Mesothelial cell of epicardium (in vitro differentiated cells): ENCODE results near the gene PDZD4. TPM values are rescaled to one million over a fixed set of nuclear protein-coding genes. Genes with fewer than 3 reads are reported as not detected.
A peak's percentile ranks its signal among the peaks of the same experiment; 100 is the strongest.
"Not testable (repeated sequence)": the region's sequence is repeated elsewhere in the genome, so short reads cannot be mapped to it uniquely, and the experiment has no call there.

ENCODE experiments used
- DNase-seq, 2 experiments: peaks; one replicate each; pipeline ENCODE4 v3.0.0; 2021; ENCODE audit warnings: low spot score in 2 of 2; ENCODE audit not compliant: unreplicated experiment in 2 of 2
- H3K27ac Mint-ChIP-seq: 2 replicates; pipeline ENCODE4 v1.8.0; 2021; ENCODE audit warnings: mixed read lengths
- H3K27me3 Mint-ChIP-seq: 2 replicates; pipeline ENCODE4 v1.8.0; 2021; ENCODE audit warnings: low read depth, mixed read lengths
- H3K36me3 Mint-ChIP-seq: 2 replicates; pipeline ENCODE4 v1.8.0; 2021; ENCODE audit warnings: mixed read lengths
- H3K4me1 Mint-ChIP-seq: 2 replicates; pipeline ENCODE4 v1.8.0; 2021; ENCODE audit warnings: mixed read lengths
- H3K4me3 Mint-ChIP-seq: 2 replicates; pipeline ENCODE4 v1.8.0; 2021; ENCODE audit warnings: mild to moderate bottlenecking, moderate library complexity, mixed read lengths
- H3K9me3 Mint-ChIP-seq: 2 replicates; pipeline ENCODE4 v1.8.0; 2021; ENCODE audit warnings: mixed read lengths
- CTCF ChIP-seq: fragments of 200-600 bp; sonication (generic); IDR thresholded peaks from one replicate; pipeline ENCODE4 v1.5.0; 2021; ENCODE audit warnings: antibody characterized with exemption; ENCODE audit not compliant: unreplicated experiment
- total RNA-seq: library from RNA; stranded (reverse); gene quantifications from 3 replicates; pipeline ENCODE4 v1.2.1, GENCODE V29; 2021

PDZD4 gene
- total RNA-seq, 1 donor from 2014 or later: 7.6 TPM

GRCh38 chrX:153818571-153819383, 11.6 kb downstream of the PDZD4 start:
- Mint-ChIP-seq H3K4me3 (peak overlapping the region; percentile 58), H3K36me3 (no peaks in the 10 kb centered on the region), H3K27ac (no peak overlapping the region), H3K9me3 (peaks cover 11% of the 10 kb centered on the region), H3K4me1 (peaks cover 5% of the 10 kb centered on the region), H3K27me3 (peaks cover 2% of the 10 kb centered on the region)
- peak in 1 of 2 experiments; percentile 71 for DNase-seq
- TF ChIP-seq CTCF: no peak

- H3K4me1 Mint-ChIP-seq, H3K4me3 Mint-ChIP-seq, H3K36me3 Mint-ChIP-seq, H3K27ac Mint-ChIP-seq, DNase-seq, H3K27me3 Mint-ChIP-seq: not testable (repeated sequence)
- peaks cover 11% of the 10 kb centered on the region for H3K9me3 Mint-ChIP-seq
Observed at GRCh38 chrX:153818064-153818463, 12.3 kb downstream of the PDZD4 start.

GRCh38 chrX:153816831-153817690, 13.3 kb downstream of the PDZD4 start:
- no peak for DNase-seq
- Mint-ChIP-seq H3K9me3 (peaks cover 11% of the 10 kb centered on the region), H3K27ac (no peak overlapping the region), H3K27me3 (peaks cover 2% of the 10 kb centered on the region), H3K4me3 (peak overlapping the region; percentile 16), H3K36me3 (no peaks in the 10 kb centered on the region), H3K4me1 (peaks cover 5% of the 10 kb centered on the region)
- TF ChIP-seq CTCF: no peak

- H3K9me3 Mint-ChIP-seq: peaks cover 11% of the 10 kb centered on the region
Observed at GRCh38 chrX:153814591-153815315, 15.6 kb downstream of the PDZD4 start.

GRCh38 chrX:153813161-153813560, 17.2 kb downstream of the PDZD4 start:
- no peak for TF ChIP-seq CTCF
- H3K27ac Mint-ChIP-seq: no peak overlapping the region
- H3K36me3 Mint-ChIP-seq: no peaks in the 10 kb centered on the region
- DNase-seq: no peak
- H3K27me3 Mint-ChIP-seq: peaks cover 2% of the 10 kb centered on the region
- H3K9me3 Mint-ChIP-seq: peaks cover 11% of the 10 kb centered on the region
- H3K4me3 Mint-ChIP-seq: no peak overlapping the region
- H3K4me1 Mint-ChIP-seq: no peaks in the 10 kb centered on the region

More at GRCh38 chrX:153814591-153815315, 15.6 kb downstream of the PDZD4 start:
- H3K27ac Mint-ChIP-seq: no peak overlapping the region
- H3K4me3 Mint-ChIP-seq: no peak overlapping the region
- DNase-seq: no peak
- peaks cover 5% of the 10 kb centered on the region for H3K4me1 Mint-ChIP-seq
- no peaks in the 10 kb centered on the region for H3K36me3 Mint-ChIP-seq
- peaks cover 2% of the 10 kb centered on the region for H3K27me3 Mint-ChIP-seq
- TF ChIP-seq CTCF: no peak
